ENCODE results near the gene PAPPA2. TPM values are rescaled to one million over a fixed set of nuclear protein-coding genes. Genes with fewer than 3 reads are reported as not detected.

The PAPPA2 gene
- polyA plus RNA-seq, 1 experiment, result 0.97 TPM

DNA sequence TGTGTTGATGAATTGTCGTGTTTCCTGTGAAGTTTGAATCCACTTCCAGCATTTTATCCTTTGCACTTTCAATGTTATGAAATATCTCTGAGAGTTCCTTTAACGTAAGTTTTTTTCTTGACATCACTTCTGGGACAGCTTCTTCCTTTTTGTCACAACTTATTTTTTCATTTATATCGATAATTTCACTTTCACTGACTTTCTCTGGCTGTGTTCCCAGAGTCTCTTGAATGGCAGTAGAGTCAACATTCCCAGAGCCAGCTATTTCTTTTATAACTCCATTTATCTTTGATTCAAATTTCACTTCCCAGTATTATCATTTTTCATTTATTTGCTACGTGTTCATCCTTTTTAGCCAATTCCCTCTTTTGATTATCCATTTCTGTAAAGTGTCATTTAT is 256.5 kb downstream of the PAPPA2 start:
- Histone ChIP-seq H3K36me3 (ENCODE audit: control insufficient read depth, insufficient read depth, low read length) (no peaks in the 10 kb centered on the region), H3K27me3 (ENCODE audit: control insufficient read depth, insufficient read depth, low read length) (no peaks in the 10 kb centered on the region), H3K4me3 (ENCODE audit: low read depth, low read length) (no peak overlapping the region)
- no peak for DNase-seq (ENCODE audit: low read depth)
- ChIA-PET POLR2A (no interaction called here), CTCF (no interaction called here)
- TF ChIP-seq, protein P1, sequence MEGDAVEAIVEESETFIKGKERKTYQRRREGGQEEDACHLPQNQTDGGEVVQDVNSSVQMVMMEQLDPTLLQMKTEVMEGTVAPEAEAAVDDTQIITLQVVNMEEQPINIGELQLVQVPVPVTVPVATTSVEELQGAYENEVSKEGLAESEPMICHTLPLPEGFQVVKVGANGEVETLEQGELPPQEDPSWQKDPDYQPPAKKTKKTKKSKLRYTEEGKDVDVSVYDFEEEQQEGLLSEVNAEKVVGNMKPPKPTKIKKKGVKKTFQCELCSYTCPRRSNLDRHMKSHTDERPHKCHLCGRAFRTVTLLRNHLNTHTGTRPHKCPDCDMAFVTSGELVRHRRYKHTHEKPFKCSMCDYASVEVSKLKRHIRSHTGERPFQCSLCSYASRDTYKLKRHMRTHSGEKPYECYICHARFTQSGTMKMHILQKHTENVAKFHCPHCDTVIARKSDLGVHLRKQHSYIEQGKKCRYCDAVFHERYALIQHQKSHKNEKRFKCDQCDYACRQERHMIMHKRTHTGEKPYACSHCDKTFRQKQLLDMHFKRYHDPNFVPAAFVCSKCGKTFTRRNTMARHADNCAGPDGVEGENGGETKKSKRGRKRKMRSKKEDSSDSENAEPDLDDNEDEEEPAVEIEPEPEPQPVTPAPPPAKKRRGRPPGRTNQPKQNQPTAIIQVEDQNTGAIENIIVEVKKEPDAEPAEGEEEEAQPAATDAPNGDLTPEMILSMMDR (IDR thresholded peaks at IDR 0.05; ENCODE audit: insufficient read depth, low read depth, low read length), result no peak

DNA sequence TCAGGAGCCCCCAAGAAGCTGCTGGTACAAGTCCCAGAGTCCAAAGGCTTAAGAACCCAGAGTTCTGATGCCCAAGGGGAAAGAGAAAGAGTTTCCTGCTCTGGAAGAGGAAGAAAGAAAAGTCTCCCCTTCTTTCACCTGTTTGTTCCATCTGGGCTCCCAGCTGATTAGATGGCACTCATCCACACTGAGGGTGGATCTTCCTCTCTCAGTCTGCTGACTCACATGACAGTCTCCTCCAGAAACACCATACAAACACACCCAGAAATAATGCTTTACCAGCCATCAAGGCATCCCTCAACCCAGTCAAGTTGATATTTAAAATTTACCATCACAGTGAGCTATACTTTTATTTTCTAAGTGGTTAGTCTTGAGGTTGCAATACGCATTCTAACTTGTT is 257.9 kb downstream of the PAPPA2 start:
- POLR2A ChIA-PET, result no interaction called here
- H3K36me3 ChIP-seq (ENCODE audit: control insufficient read depth, insufficient read depth, low read length), result no peaks in the 10 kb centered on the region
- no peak overlapping the region for H3K4me3 ChIP-seq (ENCODE audit: low read depth, low read length)
- TF ChIP-seq, protein P1 (IDR thresholded peaks at IDR 0.05; ENCODE audit: insufficient read depth, low read depth, low read length), result no peak
- CTCF ChIA-PET, result interaction anchor here (1.2 kb wide), 1 partner anchor 28 kb away, joined by 5 read pairs; no protein-coding TSS in a partner anchor
- no peaks in the 10 kb centered on the region for H3K27me3 ChIP-seq (ENCODE audit: control insufficient read depth, insufficient read depth, low read length)
- no peak for DNase-seq (ENCODE audit: low read depth)

DNA sequence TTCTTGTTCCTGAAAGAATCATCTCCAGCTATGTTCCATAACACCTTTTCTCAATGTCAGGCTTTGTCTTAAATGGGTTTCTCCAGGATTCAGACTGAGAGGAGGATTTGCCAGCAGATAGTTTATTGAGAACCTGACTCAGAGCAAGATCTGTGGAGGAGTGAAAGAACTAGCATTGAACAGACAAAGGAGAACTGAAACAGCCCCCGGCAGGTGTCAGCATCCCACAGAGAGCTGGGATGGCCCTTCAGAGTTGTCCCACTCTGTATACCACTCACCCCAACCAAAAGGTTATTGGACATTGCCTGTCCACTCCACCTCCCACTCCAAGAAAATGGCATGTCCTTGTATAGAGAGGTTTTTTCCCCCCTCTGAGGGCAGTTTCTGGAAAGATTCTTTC is 270.7 kb downstream of the PAPPA2 start:
- TF ChIP-seq, protein P1 (IDR thresholded peaks at IDR 0.05; ENCODE audit: insufficient read depth, low read depth, low read length), result no peak
- CTCF ChIA-PET, result no interaction called here
- Histone ChIP-seq H3K4me3 (ENCODE audit: low read depth, low read length) (no peak overlapping the region), H3K36me3 (ENCODE audit: control insufficient read depth, insufficient read depth, low read length) (no peaks in the 10 kb centered on the region), H3K27me3 (ENCODE audit: control insufficient read depth, insufficient read depth, low read length) (no peaks in the 10 kb centered on the region)
- DNase-seq (ENCODE audit: low read depth), result no peak
- POLR2A ChIA-PET, result no interaction called here

DNA sequence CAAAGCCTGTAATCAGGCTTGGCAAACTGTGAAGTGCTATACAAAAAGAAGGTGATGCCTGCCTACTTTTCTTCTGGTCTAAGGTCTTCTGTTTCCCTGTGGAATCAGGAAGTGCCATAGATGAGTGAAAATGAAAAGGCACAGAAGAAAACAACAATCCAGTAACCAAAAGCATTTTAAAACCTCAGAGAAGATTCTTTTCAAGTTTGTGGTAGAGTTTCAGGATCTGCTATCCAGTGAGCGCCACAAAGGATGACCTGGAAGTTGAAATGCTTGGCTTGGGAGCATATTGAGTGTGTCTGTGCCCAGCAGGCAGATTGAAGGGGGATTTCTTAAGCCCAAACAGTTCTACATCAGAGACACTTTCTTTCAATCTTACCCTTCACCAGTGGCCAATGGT is 272.2 kb downstream of the PAPPA2 start:
- no peaks in the 10 kb centered on the region for H3K36me3 ChIP-seq (ENCODE audit: control insufficient read depth, insufficient read depth, low read length)
- H3K4me3 ChIP-seq (ENCODE audit: low read depth, low read length), result no peak overlapping the region
- TF ChIP-seq, protein P1 (IDR thresholded peaks at IDR 0.05; ENCODE audit: insufficient read depth, low read depth, low read length), result no peak
- CTCF ChIA-PET, result interaction anchor here (0.9 kb wide), 1 partner anchor 13 kb away, joined by 4 read pairs; no protein-coding TSS in a partner anchor
- no peak for DNase-seq (ENCODE audit: low read depth)
- POLR2A ChIA-PET, result no interaction called here
- no peaks in the 10 kb centered on the region for H3K27me3 ChIP-seq (ENCODE audit: control insufficient read depth, insufficient read depth, low read length)

DNA sequence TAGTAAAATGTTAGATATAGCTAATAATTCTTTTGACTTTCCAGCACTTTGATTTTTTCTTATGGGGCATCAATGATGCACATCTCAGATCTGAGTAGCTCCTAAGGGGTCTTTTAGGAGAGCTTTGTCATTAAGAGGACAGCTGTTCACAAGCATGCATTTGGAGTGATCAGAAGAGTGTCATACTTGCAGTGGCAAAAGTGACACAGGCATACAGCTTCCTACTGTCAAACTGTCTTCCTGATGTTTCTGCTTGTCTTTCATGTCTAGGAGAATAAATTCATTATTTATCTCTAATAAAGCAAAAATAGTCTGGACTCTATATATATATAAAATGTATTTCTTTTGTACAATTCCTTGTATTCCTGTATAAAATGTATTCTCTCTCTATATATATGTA is 273.0 kb downstream of the PAPPA2 start:
- Histone ChIP-seq H3K4me3 (ENCODE audit: low read depth, low read length) (no peak overlapping the region), H3K36me3 (ENCODE audit: control insufficient read depth, insufficient read depth, low read length) (no peaks in the 10 kb centered on the region), H3K27me3 (ENCODE audit: control insufficient read depth, insufficient read depth, low read length) (no peaks in the 10 kb centered on the region)
- TF ChIP-seq, protein P1 (IDR thresholded peaks at IDR 0.05; ENCODE audit: insufficient read depth, low read depth, low read length), result no peak
- CTCF ChIA-PET, result interaction anchor here (0.9 kb wide), 1 partner anchor 14 kb away, joined by 4 read pairs; no protein-coding TSS in a partner anchor
- DNase-seq (ENCODE audit: low read depth), result no peak
- POLR2A ChIA-PET, result no interaction called here

Measured in BJ (cell line).